DMS153 treated with DMSO at 0.1 percent for 48 hours (cell line): Measurements from ENCODE around the gene CLPTM1L.
A peak's percentile ranks its signal among the peaks of the same experiment; 100 is the strongest.
"Not testable (repeated sequence)": the region's sequence is repeated elsewhere in the genome, so short reads cannot be mapped to it uniquely, and the experiment has no call there.

Experiments used
- DNase-seq: peaks from one replicate; lab custom pipeline; 2025; ENCODE audit not compliant: unreplicated experiment; lab: John Stamatoyannopoulos, UW

Gene CLPTM1L

GRCh38 chr5:1380910-1381309 is 36.0 kb upstream of the CLPTM1L start:
- DNase-seq, result peak; percentile 12

GRCh38 chr5:1380011-1380817 is 35.3 kb upstream of the CLPTM1L start:
- no peak for DNase-seq

- no peak for DNase-seq
Measured at GRCh38 chr5:1378866-1379659, 34.2 kb upstream of the CLPTM1L start.

GRCh38 chr5:1378096-1378495 is 33.2 kb upstream of the CLPTM1L start:
- no peak for DNase-seq

- DNase-seq, result no peak
Measured at GRCh38 chr5:1376981-1377380, 32.1 kb upstream of the CLPTM1L start.

GRCh38 chr5:1375871-1376810 is 31.2 kb upstream of the CLPTM1L start:
- DNase-seq, result no peak

GRCh38 chr5:1374679-1375055 is 29.8 kb upstream of the CLPTM1L start:
- DNase-seq, result no peak

GRCh38 chr5:1374030-1374678 is 29.3 kb upstream of the CLPTM1L start:
- no peak for DNase-seq

GRCh38 chr5:1371972-1372342 is 27.1 kb upstream of the CLPTM1L start:
- not testable (repeated sequence) for DNase-seq

- DNase-seq, result no peak
Measured at GRCh38 chr5:1371218-1371971, 26.5 kb upstream of the CLPTM1L start.

GRCh38 chr5:1370006-1370405 is 25.1 kb upstream of the CLPTM1L start:
- no peak for DNase-seq

- DNase-seq, result no peak
Measured at GRCh38 chr5:1368756-1369155, 23.9 kb upstream of the CLPTM1L start.

- DNase-seq, result no peak
Measured at GRCh38 chr5:1368236-1368635, 23.3 kb upstream of the CLPTM1L start.

GRCh38 chr5:1367149-1367548 is 22.2 kb upstream of the CLPTM1L start:
- no peak for DNase-seq

GRCh38 chr5:1366514-1366913 is 21.6 kb upstream of the CLPTM1L start:
- DNase-seq, result no peak

- DNase-seq, result no peak
Measured at GRCh38 chr5:1364211-1364610, 19.3 kb upstream of the CLPTM1L start.

- DNase-seq, result no peak
Measured at GRCh38 chr5:1363581-1363980, 18.7 kb upstream of the CLPTM1L start.

- DNase-seq, result no peak
Measured at GRCh38 chr5:1363160-1363559, 18.3 kb upstream of the CLPTM1L start.

GRCh38 chr5:1362242-1363015 is 17.5 kb upstream of the CLPTM1L start:
- DNase-seq, result no peak
